Stimulated activated naive CD4-positive, alpha-beta T cell treated with Interleukin-2 at 50 U/mL for 16 hours (primary cell): ENCODE measurements around the gene MIA3.
"Not testable (repeated sequence)": the region's sequence is repeated elsewhere in the genome, so short reads cannot be mapped to it uniquely, and the experiment has no call there.

ENCODE experiments used
- DNase-seq: peaks from one replicate; lab custom pipeline; 2025; lab: John Stamatoyannopoulos, UW

Gene MIA3

DNA sequence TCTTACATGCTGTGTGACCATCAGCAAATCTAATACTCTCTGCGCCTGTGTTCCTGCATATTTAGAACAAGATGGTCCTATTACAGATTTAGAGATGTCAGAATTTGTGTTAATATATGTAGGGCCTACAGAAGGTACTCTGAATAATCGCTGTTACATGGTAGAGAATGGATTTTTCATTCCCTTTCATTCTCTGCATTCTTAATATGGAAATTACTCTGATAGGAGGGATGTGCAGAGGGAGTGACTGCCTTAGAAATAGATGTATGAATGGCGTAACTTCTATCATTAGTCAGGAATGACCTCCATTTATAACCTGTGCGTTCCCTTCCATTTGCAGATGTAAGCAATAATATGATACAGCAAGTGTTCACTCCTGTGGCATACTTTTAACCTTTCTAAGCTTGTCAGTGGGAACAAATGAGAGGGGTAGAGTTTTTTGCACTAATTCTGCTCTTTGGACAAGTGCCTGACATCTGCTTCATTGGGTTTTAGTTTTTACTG, 45.6 kb downstream of the MIA3 start:
- no peak for DNase-seq

DNA sequence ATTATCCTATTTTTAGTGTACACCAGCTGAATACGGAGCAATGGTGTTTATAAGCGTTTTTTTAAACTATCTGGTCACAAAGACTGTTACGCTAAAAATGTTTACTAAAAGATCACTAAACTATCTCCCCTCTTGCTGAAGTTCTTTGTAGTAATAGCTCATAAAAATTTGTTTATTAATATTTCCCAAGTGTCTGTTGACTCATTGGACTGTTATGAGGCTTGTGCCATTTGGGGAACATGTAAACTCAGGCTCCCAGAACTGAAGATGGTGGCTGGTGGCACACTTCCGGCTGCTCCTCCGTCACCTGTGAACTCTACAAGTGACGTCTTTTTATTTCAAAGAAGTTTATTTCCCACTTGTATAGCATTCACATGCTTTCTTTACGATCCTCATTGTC, 48.1 kb downstream of the MIA3 start:
- no peak for DNase-seq

- DNase-seq, result not testable (repeated sequence)
Measured at GRCh38 chr1:222668184-222668583, 50.3 kb downstream of the MIA3 start.

DNA sequence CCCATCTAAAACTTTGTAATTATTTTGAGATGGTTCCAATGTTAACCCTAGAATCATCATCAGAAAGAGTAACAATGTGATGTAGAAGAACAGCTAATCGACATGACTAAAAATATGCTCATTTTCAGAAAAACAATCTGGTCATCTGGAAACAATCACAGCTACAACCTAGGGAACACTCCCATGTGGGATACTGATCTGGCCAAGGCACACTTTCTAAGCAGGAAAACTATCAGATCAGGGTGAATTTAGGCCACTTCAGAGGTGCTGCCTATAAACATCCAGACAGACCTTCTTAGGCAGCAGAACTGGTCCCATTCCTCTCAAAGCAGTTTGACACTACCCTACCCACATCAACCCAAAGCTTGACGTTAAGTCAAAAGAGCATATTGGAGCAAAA, 51.2 kb downstream of the MIA3 start:
- DNase-seq, result not testable (repeated sequence)

GRCh38 chr1:222670110-222670509, 52.2 kb downstream of the MIA3 start:
- DNase-seq, result no peak

DNA sequence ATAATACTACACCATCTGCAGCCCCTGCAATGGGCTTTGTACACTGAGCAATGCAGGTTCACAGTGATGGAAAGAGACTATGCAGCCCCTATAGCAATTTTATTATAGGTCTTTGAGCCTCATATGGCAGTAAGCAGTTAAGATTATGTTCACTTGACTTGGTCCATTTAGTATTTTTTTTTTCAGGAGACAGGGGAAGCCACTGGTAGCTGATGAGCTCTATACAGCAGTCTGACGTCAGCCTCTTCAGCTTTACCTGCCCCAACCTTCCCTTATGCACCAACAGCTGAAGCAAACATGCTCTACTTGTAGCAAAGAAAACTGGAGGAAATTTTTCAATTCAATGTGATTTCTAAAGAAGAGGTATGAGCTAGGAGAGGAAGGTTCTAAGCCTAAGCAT, 62.2 kb downstream of the MIA3 start:
- no peak for DNase-seq

DNA sequence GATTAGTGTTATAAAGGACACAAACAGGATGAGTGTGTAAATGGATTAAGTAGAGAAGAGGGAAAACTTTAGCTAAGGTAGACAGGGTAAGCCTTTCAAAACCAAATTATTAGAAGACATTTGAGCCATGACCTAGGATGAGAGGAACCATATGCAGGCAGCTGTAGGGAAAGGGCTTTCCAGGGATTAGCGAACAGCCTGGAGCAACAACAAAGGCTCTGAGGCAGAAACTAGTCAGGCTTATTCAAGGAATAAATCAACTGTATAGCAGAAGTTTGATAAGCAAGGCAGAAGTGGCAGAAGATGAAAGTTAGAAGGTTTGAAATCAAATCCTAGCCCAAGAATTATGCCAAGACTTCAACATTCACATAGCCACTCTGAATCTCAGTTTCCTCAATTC, 73.1 kb downstream of the MIA3 start:
- DNase-seq, result no peak

- no peak for DNase-seq
Measured at GRCh38 chr1:222694927-222695326, 77.0 kb downstream of the MIA3 start.

DNA sequence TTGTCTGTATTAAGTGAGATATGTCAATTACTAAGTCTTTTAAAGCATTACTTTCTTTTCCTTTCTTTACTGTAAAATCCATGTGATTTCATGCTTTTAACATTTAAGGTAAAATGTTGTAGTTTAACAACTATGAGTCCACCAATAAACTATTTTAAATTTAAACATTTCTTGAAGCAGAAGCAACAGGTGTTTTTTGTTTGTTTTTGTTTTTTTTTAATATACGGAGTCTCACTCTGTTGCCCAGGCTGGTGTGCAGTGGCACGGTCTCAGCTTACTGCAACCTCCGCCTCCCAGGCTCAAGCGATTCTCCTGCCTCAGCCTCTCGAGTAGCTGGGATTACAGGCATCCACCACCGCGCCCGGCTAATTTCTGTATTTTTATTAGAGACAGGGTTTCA, 78.8 kb downstream of the MIA3 start:
- DNase-seq, result no peak

GRCh38 chr1:222697203-222697602, 79.3 kb downstream of the MIA3 start:
- DNase-seq, result no peak

DNA sequence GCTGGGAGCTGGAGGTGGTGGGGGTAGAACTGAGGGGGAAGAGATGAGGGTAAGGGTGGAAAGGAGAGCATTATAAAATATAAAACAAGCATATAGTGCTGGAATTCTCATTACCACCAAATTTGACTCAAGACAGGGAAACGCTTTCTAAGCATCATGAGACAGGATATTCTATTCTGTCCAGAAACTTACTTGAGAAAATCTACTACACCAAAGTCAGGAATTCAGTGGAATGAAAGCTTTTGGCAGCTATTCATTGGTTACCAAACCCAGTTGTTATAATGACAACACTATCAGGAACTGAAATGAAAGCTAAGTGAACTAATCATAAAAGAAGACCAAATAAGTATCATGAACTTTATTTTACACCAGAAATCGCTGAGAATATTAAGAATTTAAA, 79.9 kb downstream of the MIA3 start:
- no peak for DNase-seq

DNA sequence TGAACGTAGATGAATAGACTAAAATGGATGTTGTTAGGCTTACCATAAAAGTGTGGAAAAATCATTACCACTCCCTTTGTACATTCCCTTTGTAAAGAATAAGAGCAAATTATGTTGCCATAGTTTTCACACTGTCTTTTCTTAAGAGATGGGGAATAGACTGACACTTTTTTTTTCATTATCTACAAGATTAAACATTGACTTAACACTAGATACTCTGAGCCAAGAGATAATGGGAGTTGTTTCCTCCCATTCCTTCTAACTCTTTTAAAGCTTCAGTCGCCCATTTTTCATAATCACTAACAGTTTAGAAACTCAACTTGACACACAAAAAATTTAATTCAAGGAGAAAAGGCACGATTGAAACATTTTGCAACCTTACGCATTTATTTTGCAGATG, 84.3 kb downstream of the MIA3 start:
- no peak for DNase-seq

DNA sequence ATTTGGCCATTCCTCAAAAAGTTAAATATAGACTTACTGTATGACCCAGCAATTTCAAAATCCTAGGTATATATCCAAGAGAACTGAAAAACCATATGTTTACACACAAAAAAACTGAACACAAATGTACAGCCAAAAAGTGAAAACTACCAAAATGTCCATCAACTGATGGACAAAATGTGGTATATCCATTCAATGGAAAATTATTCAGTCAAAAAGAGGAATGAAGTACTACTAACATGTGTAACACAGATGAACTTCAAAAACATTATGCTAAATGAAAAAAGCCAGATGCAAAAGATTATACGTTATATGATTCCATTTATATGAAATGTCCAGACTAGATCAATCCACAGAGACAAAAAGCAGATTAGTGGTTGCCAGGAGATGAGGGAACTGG, 86.4 kb downstream of the MIA3 start:
- no peak for DNase-seq

GRCh38 chr1:222706815-222707214, 88.9 kb downstream of the MIA3 start:
- DNase-seq, result no peak

DNA sequence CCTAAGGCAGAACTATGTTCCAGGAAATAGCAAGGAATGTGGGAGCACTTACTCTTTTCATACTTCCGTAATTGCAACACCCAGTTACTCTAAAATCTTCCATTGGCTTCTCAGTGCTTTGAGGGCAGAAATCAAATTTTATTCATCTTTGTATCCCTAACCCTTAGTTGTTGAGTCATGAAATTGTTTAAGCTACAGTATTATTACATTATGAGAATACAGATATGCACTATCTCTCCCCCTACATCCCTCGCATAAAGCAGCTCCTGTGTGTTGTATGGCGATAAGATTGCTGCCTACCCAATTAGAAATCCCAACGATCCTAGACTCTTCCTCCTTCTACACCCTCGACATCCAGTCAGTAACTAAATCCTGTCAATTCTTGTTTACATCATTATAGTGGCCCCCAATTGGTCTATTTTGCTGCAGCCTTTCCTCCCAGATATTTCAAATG, 91.8 kb downstream of the MIA3 start:
- no peak for DNase-seq

DNA sequence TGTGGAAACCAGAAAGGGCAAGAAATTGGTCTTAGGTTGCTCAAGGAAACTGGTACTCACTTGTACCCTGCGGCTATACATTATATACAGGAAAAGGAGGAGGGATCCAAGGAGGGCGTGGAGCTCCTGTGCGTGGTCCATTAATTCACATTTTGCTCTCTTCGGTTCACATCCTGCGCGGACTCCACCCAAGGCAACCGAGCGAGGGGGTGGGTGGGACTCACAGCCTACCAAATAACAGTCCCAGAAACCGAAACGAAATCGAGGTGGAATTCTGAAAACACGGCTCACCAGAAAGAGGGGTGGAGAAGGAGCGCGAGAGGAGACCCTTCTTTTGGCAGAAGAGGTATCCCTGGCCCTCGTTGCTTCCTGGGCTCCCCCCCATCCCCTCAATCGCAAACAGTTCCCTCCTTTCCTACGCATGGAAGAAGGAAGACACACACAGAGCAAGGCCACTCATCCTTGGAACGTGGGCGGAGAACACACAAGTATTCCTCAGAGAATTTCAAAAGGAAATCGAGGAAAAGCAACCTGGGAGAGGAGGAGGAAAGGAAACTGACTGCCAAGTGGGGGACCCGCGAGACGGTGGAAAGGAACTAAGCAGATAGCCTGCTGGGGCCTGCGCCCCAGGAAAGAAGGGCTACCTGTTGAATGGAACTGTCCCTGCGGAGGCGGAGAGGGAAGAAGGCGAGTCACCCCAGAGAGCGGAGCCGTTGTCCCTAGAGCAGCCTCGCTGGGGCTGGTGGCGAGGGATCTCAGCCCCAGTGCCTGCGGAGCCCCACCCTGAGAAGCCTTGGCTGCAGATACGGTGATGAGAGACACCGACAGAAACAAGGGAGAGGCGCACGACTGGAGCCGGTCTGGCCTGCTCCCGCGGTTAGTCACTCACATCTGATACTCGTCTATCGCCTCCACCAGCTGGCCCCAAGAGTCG, 93.7 kb downstream of the MIA3 start:
- peak; percentile 50 for DNase-seq

DNA sequence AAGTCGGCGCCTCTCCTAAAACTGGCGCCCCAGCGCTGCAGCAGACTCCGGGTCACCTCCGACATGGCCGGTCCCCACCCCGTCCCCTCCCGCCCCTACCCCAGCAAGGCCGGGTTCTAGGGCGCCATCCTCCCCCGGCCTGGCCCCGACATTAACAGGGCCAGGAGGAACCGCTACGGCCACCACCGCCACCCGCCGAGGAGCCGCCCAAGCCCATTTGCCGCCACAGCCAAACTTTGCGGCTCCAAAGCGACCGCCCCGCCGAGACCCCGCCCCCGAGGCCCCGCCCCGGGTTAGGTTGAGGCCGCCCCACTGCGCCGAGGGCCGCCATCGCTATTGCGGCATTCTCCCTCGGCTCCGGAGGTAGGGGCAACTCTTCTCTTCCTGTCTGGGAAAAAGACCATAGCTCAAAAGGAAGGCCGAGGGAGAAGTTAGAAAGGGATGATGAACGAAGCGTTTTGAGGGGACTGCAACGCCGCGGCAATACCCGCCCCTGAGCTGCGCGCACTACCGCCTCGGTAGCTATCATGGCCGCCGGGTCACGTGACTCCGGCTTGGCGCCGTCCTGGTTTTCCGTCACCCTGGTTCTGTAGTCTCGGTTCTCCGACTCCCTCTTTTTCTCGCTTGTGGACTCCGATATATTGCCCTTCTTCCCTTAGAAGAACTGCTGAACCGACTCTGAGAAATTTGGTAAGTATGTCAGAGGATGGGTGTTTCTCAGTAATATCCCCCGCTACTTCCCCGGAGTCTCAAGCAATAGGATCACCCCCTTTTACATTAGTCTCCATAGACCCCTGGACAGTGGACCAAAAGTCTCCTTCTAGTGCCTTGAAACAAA, 94.6 kb downstream of the MIA3 start, which contains the start of the genes AIDA and BROX:
TSS of gene AIDA (minus strand) at position 239 of the 838 bp plus-strand sequence. CDS start at position 65, 174 bp downstream.
TSS of gene BROX (plus strand) at position 312 of the 838 bp plus-strand sequence. CDS start 3,136 bp downstream, outside the sequence.
- peak; percentile 91 for DNase-seq

- peak; percentile 88 for DNase-seq
Measured at GRCh38 chr1:222713091-222713961, 95.4 kb downstream of the MIA3 start.

- DNase-seq, result no peak
Measured at GRCh38 chr1:222716393-222716792, 98.5 kb downstream of the MIA3 start.
